ENCODE measurements around the gene RTP3.
"Not testable (repeated sequence)": the region's sequence is repeated elsewhere in the genome, so short reads cannot be mapped to it uniquely, and the experiment has no call there.

The RTP3 gene

DNA sequence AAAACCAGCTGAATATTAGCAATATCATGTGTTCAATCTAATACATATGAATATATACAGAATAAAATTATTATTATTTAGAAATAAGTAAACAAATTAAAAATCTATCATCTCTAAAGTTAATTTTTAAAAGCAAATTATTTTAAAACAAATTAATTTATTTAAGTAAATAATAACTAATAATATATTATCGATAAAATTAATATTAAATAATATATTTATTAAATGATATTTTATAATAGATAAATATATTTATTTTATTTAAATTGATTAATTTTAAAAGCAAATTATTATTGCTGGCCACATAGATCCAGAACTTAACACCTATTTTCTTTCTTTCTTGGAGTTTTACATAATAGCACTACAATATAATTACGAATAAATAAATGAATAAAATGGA, 22.2 kb downstream of the RTP3 start:
- no peak for DNase-seq

DNA sequence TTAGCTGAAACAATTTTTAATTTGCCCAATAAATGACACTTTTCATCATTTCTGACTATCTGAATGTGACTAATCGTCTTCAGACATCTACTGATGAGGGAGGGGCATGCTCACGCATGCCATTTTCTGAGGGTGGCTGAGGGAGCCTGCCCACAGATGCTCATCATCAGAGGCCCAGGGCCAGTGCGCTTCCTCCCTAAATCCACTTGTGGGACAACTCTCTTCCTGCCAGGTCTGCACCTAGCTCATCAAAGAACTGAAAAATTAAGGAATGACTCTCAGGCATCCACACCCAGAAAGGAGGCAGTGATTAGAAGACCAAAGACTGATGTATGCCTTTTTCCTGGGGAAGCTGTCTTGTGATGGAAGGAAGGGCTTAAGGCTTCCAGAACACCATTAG, 22.8 kb downstream of the RTP3 start:
- no peak for DNase-seq

DNA sequence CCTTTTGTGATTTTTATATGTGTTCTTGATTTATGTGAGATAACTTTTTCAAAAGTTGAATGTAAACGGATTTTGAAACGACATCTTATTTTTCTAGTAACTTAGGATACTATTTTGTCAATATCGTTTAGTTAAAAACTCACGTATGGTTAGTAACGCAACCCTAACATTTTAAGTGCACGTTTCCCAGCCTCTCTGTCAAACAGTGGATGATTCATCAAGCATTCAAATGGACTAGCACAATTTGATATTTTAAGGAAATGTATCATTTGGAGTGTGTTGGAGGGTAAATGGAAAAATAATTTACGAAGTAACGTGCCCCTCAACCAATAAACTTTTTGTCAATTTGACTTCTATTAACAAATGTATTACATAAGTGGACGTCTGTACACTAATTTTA, 23.3 kb downstream of the RTP3 start:
- DNase-seq = no peak

DNA sequence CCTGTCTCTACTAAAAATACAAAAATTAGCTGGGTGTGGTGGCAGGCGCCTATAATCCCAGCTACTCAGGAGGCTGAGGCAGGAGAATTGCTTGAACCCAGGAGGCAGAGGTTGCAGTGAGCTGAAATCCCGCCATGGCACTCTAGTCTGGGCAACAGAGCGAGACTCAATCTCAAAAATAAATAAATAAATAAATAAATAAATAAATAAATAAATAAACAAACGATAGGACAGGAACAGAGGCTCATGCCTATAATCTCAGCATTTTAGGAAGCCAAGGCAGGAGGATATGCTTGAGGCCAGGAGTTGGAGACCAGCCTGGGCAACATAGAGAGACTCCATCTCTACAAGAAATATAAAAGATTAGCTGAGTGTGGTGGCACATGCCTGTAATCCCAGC, 24.4 kb downstream of the RTP3 start:
- DNase-seq = not testable (repeated sequence)

DNA sequence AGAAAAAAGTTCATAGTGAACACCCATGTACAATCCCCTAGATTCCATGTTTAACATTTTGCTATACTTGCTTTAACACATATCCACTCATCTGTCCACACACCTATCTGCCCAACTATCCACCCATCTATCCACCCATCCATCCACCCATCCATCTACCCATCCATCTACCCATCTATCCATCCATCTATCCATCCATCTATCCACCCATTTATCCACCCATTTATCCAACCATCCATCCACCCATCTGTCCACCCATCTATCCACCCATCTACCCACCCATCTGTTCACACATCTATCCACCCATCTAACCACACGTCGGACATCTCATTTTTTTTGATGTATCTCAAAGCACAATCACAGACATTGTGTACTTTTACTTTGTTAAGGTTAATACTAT, 25.8 kb downstream of the RTP3 start:
- DNase-seq = no peak

DNA sequence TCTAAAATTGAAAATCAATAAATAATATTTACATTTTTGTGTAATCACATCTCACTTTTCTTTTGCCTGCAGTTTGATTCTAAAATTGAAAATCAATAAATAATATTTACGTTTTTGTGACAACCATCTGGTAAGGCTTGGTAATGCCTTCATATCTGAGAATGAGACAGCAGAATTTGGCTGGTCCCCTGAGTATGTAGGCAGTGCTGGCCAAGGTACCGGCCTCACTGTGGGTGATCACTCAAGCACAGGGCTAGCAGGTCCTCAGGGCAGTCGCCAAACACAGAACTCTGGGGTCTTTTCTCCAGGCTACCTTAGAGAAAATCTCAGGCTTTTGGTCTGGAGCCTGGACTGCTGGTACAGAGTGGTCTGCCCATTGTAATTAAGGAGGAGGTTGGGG, 26.2 kb downstream of the RTP3 start:
- DNase-seq = no peak

DNA sequence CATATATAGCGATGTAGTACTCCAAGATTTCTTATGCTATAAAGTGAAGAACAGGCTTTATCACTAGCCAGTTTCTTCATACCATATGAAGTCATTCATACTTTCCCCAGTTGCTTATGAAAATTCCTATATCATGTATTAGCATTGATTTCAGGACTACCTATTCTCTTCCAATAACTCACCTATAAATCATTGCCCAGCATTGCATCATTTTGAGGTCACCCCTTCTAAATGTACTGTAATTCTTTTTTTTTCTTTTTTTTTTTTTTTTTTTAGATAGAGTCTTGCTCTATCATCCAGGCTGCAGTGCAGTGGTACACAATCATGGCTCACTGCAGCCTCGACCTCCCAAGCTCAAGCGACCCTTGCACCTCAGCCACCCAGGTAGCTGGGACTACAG, 27.1 kb downstream of the RTP3 start:
- DNase-seq = no peak

DNA sequence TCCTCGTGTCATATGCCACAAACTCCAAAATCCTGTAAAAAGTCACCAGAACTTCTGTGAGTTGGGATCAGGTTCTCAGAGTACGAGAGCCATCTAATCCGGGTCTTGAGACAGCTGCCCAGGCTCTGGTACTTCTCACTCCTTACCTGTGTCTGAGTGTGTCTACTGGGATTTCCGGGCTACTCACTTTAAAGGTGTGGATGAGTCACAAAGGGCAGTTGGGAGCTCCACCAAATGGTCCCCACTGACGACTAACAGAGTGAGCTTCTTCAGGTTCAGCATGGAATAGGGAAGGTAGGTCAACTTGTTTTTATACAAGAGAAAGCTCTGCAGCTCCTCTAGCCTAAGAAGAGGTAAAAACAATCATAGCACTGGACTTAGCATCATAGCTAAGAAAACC, 29.5 kb downstream of the RTP3 start:
- no peak for DNase-seq

DNA sequence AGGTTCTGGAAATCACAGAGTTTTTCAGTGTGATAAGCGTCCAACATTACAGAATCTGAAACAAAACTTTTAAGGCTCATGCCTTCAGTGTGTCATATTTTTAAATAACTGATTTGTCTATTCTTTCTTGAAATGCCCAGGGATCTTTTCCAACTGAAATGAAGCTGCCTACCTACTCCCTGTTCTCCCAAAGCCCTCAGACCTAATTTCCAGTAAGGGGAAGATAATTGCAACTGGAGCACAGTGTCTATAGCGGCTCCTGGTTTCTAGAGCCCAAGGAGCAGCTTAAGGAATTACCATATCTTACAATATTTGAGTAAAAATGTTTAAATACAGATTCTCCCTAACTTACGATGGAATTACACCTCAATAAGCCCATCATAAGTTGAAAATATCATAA, 35.3 kb downstream of the RTP3 start:
- no peak for DNase-seq

DNA sequence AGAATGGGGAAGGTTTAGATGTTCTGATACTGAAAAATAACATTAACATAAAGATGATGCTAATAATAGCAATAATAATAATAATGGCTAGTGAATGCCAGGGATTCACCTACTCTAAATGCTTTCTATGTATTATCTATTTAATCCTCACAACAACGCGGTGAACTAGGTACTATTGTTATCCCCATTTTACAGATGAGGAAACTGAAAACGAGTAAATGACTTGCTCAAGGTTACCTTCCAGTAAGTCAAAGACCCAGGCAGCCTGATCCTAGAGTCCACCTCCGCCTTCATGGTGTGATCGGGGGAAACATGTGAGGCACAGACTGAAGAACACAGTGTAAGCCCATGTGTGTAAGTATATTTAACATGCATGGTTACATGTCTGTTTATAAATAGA, 38.0 kb downstream of the RTP3 start:
- DNase-seq = no peak

DNA sequence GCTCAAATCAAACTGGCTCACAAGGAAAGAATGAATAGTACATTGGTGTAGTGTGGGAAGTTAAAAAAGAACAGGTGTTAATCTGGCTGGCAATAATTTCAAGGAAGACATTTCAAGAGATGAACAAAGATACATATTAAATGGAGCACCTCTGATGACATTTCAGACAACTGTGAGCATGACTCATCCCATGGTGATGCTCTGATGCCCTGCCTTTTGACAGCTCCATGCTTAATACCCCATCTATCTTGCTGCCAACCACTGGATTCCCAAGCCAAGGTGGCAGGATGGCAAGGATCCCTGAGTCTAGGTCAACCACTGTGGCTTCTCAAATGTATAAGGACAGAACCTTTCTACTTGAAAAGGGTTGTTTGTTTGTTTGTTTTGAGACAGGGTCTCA, 39.0 kb downstream of the RTP3 start:
- DNase-seq = no peak

DNA sequence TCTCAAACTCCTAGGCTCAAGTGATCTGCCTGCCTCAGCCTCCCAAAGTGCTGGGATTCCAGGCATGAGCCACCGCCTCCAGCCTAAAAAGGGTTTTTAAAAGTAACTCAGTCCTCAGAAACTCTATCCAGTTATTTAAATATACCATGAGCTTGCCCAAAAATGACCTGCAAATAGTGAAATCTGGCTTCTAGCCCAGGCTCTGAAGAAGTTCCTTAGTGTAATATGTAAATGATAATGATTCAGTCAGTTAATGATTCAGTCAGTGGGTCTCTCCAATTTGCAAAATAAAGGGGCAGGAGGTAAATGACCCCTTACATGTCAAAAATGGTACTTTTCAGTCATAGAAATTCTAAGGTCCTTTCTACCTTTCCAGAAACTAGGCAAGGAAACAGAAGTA, 39.5 kb downstream of the RTP3 start:
- no peak for DNase-seq

DNA sequence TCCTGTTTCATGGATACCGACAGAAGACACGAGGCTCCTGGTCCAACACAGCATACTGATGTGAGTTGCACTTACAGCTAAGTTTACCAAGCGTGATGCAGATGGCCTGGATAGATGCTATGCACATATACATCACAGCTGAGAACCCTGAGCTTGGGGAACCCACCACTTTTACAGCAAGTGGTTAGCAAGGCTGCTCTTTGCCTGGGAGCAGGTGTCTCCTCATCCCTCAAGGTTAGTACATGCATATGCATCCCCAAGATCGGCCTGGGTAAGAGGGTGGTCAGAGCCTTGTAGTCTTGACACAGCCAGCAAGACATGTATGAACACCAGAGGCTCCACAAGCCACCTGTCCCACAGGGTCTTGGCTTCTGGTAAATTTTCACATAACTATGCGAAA, 40.0 kb downstream of the RTP3 start:
- no peak for DNase-seq

DNA sequence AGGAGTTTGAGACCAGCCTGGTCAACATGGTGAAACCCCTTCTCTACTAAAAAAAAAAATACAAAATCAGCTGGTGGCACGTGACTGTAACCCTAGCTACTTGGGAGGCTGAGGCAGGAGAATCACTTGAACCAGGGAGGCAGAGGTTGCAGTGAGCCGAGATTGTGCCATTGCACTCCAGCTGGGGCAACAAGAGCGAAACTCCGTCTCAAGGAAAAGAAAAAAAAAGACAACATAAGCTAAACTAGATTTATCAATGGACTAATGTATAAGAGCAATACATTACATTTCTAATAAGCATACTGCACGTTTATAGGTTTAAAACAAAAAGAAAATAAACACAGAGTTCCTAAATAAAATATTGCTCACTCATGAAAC, 40.6 kb downstream of the RTP3 start:
- not testable (repeated sequence) for DNase-seq

DNA sequence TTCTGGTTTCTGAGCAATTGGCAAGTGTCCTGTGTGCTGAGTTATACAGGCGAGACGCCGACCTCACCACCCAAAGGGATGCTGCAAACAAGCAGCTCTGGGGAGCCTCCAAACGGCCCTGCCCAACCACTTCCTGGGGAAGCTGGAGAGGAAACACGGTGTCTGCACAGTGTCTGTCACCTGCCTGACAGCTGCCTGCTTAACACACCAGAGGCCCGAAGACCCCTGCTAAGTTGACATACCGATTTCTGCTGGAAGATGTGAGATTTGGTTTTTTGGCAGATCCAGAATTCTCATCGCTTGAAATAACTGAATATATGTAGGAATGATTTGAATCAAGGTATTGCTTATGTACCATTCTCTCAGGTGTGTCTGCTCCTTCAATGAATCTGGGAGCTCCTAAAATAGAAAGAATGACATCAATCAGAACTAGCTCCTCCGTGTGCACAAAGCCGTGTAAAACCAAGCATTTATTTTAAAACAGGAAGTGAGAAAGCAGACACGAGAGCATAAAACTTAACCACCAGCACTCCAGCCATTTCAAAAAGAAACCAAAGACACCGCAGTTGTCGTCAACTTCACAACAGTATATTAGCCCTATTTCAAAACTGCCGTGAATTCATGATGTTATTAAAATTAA, 41.1 kb downstream of the RTP3 start:
- DNase-seq = peak; percentile 84

DNA sequence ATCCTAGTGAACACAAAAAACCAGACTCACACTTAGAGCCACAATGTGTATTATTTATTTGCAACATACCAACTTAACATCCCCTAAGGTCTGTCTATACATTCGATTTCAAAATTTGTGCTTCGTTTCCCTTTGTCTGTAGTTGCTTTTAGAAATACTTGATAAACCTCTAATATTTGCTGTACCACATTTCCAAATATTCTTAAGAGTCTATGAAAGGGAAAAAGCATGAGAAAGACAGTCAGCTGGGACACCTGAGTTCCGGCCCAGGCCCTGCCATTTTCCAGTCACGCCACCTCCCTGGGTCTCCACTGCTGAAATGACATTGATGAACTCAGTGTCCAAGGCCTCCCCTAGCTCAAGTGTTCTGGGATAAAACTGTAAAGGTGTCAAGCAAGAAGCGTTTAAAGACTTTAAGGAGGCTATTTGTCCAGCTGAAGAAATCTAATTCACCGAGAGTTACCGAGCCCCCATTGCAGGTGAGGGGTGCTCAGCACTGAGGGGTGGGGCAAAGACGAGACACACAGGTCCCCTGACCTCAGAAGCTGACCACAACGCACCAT, 41.7 kb downstream of the RTP3 start:
- peak; percentile 41 for DNase-seq

DNA sequence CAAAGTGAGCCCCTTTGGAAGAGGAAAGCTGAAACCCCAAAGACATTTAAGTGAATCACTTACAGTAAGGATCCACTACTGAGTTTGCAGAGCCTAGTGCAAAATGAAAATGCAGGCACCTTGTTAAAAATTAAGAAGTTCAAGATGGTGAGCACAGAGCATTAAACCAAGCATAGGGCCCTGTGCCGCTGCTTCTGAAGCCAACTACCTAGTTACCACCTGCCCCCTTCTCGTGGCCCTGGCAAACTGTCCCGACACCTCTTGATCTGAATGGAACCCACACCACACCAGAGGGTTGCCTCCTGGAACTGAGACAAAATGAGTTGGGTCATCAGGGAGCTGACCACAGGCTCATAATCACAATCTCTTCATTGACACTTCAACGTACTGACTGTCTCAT, 42.8 kb downstream of the RTP3 start:
- DNase-seq = no peak

DNA sequence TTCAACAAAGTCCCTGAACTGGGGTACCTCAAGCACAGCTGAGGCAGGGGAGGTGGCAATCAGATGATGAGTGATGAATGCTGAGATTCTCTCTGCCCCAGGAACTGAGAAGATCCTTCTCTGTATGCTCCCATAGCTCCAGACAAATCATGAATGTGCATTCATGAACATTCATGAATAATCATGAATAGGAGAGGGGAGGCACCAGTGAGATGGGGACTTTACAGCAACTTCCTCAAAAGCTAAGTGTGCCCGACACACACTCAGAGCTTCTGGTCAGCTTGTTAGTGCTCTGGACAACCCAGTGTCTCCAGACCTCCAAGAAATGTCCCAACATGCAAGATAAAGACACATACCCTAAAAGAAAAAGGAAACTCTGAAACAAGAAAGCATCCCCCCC, 44.1 kb downstream of the RTP3 start:
- DNase-seq = no peak

DNA sequence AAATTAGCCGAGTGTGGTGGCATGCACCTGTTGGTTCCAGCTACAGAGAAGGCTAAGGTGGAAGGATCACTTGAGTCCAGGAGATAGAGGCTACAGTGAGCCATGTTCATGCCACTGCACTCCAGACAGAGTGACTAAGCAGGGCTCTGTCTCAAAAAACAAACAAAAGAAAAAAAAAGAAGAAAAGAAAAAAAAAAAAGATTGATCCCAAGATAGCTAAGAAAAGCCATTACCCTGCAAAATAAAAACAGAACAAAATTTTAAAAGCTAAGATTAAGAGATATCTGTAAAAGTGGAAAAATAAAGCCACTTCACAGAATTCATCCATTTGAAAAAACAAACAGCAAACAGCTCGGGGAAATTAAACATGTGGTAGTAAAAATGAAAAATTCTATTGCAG, 44.6 kb downstream of the RTP3 start:
- no peak for DNase-seq

DNA sequence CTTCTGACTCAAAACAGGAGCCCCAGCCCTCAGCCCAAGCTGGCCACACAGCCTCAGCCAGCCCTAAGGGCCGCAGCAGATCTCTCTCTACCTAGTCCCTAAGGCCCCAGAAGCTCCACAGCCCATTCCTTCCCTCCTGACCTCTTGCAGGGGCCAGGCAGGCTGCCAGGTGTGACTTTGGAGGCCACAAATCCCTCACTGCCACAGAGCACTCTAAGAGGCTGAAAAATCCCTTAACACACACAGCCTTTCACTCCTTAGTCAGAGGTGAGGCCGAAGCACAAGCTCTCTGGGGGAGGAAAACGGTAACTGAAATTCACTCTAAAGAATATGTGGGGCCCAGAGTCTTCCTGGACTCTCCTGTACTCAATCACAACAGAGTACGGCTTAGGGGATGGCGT, 45.0 kb downstream of the RTP3 start:
- no peak for DNase-seq

DNA sequence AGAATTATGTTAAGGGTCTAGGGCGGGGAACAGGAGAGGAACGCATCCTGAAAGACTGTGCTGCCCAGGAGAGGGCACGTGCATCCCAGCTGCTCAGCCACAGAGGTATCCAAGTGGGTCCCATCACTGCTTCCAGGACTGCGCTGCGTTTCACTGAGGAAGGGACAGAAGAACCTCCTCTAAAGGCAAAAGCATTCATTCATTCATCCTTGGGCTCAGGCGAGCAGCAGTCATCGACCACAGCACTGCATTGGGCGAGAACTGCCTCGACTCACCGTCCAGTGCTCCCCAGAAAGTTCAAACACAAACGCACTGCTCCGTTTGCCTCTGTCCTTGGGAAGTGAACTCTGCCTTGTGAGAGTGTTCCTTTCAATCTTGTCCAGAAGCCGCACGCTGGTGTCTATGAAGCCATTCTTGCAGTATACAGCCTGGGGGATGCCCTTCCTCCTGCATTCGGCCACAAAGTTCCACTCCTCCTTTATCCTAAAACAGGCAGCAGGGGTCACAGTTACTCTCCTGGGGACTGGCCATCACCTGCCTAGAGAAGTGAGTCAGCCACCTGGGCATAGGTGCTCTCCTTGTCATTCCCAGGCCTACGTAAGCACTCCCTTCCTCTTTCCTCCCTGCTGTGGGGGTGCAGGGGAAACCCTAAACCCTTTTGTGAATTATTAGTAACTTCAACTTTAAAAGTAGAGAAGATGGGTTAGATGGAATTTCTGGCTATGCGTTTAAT, 47.2 kb downstream of the RTP3 start:
- no peak for DNase-seq

DNA sequence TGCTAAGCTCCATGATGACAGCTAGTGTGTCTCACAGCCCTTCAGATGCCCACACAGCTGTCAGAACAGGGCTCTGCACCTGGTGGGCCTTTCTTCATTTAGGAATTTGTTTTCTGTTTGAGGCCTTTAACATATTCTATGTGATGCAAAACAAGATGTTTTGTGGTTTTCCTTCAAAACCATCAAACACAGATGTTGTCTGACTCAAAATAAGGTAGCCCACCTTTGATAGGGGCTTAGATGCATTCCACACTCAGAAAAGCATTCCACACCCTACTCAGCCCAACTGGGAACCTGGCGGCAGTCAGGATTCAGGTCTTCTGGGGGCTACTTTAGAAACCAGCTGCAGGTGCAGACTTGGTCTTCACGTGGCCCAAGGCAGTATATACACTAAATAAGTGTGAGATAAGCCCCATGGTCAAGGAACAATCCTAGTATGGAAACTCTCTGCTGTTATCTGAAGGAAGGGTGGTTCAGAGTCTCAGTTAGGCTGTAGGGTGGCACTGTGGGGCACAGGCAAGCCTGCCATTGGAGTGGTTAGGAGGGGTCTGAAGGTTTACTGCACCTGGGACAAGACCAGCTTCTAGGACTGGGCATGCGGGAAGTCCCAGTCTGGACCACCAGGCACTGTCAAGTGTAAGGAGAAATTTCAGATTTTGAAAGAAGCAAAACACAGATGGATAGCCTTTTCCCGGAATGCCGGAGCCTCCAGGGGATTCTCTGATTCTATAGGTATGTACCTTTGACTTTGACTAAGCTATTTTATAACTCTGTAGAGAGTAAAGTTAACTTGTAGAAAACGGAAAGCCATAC, 48.2 kb downstream of the RTP3 start:
- no peak for DNase-seq

DNA sequence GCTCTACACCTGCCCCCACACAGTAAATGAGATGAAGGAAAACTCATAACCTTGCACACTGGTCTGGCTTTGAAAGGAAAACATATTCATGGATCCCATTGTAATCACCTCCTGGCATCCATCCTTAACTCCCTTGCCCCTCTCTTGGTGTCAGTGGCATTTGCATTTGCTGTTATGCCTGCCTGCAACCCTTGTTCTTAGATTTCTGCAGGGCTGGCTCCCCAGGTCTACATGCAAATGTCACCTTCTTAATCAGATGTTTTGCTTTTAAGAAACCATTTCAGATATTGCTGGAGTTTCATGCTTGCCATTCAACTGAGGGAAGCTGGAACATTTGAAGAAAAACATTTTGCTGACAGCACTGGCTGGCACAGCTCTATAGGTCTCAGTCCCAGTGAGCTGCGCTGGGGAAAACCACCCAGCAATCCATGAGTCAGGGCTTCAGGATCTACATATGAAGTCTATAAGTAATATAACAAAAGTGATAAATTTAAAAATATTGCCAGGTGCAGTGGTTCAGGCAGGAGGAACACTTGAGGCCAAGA, 49.2 kb downstream of the RTP3 start:
- no peak for DNase-seq

DNA sequence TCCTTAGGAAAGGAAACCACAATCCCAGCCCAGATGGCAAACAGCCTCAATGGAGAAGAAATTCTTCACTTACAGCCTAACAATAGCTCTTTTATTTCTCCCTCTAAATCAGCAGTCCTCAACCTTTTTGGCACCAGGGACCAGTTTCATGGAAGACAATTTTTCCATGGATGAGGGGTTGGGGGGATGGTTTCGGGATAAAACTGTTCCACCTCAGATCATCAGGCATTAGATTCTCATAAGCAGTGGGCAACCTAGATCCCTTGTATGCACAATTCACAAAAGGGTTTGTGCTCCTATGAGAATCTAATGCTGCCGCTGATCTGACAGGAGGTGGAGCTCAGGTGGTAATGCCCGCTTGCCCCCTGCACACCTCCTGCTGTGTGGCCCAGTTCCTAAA, 50.8 kb downstream of the RTP3 start:
- not testable (repeated sequence) for DNase-seq

Data from activated T-cell treated with anti-CD3 and anti-CD28 coated beads, Interleukin-2, amount 50 U/mL, for 1 hour (primary cell).